HG03175 (cell line): ENCODE data around the gene GOLGA1.
"Not testable (repeated sequence)": the region's sequence is repeated elsewhere in the genome, so short reads cannot be mapped to it uniquely, and the experiment has no call there.

Source experiments
- ATAC-seq: cut with Tn5 transposase; IDR thresholded peaks from one replicate; pipeline ENCODE4 v1.9.1; 2021; ENCODE audit warnings: mild to moderate bottlenecking, moderate library complexity; ENCODE audit not compliant: unreplicated experiment

GOLGA1 gene

DNA sequence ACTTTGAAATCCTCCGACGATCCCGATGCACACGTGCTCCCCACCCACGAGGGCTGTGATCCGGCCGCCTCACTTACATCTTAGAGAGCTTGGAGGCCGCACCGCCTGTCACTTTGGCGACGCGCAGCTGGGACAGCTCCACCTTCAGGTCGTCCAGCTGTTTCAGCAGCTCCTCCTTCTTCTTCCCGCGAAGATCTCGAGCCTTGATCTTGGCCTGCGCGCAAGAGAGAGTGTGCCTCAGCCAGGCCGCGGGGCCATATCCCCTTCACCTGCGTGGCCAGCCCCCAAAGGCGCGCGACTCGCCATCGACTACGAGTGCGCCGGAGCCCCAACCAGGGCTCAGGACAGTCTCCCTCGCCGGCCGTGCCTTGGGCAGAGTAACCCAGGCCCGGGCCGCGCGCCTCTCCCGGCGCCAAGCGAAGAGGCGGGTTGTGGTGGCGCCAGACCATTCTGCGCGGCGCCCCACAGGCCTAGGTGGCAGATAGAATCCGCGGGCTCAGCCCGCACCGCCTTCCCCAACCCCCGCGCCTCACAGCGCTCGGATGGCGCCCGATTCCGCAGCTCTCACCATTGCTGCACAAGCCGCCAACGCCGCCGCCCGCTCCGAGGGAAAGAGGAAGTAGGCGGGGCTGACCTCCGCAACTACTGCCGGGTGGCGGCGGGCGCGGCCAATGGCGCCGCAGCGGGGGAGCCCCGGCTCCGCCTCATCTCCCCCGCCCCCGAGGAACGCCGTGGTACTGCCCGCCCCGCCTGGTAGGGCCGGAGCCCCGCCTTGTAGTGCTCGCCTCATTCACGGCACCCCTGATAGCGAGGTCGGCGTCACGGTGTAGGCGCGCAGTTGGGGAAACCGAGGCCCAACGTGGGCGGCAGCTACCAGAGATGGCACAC lies 79.3 kb downstream of the GOLGA1 start, which contains the start of the genes ARPC5L and RPL35:
Gene ARPC5L (plus strand): TSS at position 789 of the 888 bp plus-strand sequence. CDS start 7,161 bp downstream, outside the sequence.
Gene RPL35 (minus strand): TSS at position 616 of the 888 bp plus-strand sequence. CDS start 45 bp downstream, at position 571.
- ATAC-seq = peak; percentile 87

DNA sequence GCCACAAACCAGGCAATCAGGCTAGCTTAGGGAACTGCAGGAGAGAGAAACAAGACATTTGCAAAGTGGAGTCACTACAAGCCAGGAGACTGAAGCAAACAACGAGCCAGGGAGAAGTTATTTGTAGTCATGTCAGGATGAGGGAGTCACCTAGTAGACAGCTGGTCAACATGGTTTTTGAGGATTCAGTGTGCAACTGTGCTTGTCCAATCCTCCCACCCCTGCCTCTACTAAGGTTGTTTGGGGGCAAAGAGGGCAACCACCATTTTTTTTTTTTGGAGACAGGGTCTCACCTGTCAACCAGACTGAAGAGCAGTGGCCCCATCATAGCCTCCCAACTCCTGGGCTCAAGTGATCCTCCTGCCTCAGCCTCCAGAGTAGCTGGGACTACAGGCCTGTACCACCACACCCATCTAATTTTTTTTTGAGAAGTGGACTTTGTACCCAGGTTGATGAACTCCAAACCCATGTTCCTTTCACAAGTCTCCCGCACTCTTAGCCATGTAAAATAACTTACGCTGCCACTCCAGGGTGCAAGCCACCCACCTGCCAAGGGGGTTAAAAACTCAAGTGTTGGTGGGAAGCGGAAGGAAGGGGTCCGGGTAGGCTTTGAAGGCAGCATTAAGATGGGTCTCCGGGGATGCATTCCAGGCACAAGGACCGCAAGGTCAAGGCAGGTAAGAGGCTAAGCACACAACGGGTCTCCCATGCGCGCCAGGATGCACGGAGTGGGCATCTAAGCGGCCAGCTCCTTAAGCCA lies 80.1 kb downstream of the GOLGA1 start:
- no peak for ATAC-seq

DNA sequence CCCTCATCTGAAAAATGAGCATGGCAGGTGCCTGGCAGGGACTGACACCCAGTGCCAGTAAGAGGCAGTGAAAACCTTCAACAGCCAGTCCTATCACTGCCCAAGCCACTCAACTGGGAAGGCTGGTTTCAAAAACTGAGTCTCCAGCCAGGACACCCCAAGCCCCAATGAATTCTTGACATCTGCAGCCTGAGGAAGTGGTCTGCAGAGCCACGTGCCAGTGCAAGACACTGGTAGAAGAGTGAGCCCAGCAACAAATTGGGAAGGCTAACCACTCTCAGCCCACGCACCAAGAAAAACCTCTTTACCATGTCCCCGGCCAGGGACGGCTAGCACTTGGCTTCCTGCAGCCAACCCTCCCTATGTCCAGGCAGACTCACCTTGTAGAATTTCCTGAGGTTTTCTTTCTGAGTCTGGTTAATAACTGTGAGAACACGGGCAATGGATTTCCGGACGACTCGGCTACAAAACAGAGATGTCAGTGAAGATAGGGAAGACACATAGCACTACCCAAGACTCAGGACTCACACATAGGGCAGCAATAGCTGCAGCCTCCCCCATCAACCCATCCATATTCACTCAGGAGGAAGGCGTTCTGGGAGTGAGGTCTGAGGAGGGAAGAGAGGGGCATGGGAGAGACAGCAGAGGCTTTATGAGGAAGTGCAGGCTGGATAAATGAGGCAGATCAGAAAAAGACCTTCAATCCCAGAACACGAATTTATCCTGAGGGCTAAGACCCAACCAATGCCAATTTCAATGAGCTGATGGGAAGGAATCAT lies 80.9 kb downstream of the GOLGA1 start:
- ATAC-seq = no peak

DNA sequence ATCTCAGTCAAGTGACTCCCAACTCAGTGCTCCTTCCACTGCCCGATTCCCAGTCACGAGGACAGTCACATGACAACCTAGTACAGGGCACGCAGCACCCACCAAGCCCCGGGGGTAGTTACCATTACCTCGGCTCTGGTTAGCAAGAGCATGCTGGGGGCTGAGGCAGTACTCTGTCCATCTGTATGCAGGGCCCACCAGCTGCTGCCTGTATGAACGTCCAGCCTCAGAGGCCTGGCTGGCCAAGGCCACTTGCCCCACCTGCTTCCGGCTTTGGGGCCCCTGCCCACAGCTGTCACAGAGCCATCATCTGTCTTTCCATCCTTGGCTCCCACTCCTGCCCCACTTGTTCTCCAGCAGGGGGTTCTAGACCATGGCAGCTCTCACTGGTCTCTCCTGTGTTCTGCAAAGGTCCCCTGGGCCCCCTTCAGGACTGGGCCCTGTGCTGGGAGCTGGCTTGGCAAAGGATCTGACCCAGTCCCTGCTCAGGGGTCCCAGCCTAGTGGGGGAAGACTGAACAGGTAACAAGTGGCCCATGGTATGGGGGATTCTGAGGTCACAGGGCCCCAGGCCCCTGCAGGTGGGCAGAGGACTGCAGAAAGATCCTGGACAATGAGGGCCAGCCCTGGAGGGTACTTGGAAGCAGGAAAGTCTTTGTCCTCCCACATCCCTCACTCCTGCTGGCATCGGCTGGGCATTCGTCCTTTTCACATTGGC lies 82.4 kb downstream of the GOLGA1 start:
- no peak for ATAC-seq

DNA sequence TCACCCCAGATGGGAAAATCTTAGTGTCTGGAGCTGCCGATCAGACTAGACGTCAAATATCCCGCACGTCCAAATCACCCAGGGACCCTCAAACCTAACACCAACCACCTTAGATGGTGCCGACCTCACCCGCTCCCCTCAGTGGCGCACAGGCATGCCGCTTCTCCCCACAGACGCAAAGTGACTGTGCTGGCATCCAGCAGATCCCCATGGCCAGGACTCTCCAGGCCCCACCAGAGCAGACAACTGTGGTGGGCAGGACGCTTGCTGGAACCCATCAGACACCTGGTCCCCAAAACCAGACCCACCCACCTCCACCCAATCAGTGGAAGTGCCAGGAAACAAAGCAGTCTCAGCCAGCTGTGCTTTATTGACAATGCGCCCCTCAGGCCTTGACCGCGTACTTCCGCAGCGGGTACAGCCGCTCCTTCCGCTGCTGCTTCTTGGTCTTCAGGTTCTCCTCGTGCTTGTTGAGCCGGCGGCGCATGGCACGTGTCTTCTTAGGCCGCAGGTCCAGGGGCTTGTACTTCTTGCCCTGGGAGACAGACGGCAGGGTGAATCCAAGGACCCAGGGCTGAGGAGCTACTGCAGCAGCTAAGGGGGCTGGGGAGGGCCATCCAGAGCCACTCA lies 83.2 kb downstream of the GOLGA1 start:
- no peak for ATAC-seq

DNA sequence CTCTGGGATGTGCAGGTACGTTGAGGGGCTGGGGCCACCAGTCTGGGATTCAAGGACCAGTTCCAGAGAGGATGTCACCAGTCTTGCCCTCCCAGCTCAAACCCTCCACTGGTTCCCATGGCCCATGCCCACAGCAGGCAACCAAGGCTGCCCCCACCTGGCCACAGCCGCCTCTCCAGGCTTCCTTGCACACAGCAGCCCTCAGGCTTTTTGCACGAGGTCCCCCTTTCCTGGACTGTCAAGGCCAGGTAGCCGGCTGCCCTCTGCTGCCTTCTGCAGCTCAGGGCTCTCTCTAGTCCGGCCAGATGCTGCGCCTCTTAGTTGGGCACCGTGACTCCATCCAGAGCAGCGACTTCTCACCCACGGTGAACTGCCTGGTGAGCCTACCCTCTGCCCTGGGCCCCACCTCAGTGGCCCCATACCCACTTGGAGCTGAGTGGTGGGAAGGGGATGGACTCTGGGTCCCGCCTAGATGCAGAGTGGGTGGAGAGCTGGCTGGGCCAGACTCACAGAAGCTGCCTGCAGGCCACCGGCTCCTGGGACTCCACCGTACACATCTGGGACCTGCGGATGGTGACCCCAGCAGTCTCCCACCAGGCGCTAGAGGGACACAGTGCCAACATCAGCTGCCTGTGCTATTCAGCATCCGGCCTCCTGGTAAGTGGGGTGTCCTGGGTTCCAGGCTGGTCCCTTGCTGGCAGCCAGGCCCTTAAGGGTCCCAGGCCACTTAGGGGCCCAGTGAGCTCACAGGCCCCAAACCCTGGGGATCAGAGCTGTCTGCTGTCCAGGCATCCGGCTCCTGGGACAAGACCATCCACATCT lies 84.7 kb downstream of the GOLGA1 start:
- ATAC-seq = no peak

DNA sequence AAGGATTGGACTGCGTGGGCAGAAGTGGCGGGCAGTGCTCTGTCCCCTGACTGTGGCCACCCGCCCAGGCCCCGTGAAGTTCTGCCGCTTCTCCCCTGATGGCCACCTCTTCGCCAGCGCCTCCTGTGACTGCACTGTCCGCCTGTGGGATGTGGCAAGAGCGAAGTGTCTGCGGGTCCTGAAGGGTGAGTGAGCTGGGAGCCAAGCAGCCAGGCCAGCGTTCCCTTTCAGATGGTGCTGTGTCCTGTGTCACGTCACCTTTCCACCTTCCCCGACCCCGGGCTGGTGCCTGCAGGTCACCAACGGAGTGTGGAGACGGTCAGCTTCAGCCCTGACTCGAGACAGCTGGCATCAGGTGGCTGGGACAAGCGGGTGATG lies 85.3 kb downstream of the GOLGA1 start:
- ATAC-seq = no peak

DNA sequence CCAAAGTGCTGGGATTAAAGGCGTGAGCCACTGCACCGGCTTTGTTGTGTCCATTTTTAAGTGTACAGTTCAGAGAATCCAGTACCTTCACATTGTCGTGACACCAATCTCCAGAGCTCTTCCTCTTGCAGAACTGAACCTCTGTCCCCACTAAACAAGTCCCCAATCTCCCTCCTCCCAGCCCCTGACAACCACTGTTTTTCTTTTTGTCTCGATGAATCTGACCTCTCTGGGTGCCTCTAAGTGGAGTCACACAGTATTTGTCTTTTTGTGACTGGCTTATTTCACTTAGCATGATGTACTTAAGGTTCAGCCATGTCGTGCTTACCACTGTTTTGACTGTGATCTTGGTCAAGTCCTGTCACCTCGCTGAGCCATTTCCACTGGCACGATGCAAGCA lies 86.1 kb downstream of the GOLGA1 start:
- ATAC-seq = no peak

DNA sequence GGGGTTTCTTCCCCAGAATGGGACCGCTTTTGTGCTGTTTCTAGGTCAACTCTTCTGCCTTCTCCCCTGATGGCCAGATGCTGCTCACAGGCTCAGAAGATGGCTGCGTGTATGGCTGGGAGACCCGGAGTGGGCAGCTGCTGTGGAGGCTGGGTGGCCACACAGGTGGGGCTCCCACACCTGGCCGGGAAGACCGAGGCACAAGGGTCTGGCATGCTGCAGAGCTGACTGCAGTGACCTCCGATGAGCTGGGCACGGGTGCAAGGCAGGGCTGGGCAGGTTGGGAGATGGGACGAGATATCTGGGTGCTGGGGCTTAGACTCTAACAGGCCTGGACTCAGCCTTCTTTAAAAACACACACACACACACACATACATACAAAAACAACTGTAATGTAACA lies 86.7 kb downstream of the GOLGA1 start:
- no peak for ATAC-seq

DNA sequence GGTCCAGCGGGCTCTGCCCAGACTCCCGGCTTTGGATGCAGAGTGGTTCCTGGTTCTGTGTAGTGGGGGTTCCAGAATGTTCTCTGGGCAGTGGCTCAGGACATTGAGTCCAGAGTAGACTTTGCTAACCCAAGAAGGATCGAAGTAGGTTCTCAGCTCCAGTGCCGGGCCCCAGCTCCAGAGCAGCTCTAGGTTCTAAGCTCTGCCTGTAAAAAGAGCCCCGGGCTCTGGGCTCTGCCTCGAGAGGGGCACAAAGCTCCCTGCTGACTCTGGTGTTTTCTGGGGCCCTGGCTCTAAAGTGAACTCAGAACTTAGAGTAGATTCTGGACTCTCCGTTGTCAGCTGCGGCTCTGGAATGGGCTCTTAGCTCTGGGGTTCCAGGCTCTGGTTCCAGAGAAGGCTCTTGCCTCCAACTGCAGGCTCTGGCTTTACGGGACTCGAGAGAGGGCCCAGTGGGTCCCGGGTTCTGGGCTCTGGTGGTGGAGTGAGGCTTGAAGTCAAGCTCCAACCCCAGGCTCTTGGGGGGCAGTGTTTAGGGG lies 87.2 kb downstream of the GOLGA1 start:
- ATAC-seq = no peak

DNA sequence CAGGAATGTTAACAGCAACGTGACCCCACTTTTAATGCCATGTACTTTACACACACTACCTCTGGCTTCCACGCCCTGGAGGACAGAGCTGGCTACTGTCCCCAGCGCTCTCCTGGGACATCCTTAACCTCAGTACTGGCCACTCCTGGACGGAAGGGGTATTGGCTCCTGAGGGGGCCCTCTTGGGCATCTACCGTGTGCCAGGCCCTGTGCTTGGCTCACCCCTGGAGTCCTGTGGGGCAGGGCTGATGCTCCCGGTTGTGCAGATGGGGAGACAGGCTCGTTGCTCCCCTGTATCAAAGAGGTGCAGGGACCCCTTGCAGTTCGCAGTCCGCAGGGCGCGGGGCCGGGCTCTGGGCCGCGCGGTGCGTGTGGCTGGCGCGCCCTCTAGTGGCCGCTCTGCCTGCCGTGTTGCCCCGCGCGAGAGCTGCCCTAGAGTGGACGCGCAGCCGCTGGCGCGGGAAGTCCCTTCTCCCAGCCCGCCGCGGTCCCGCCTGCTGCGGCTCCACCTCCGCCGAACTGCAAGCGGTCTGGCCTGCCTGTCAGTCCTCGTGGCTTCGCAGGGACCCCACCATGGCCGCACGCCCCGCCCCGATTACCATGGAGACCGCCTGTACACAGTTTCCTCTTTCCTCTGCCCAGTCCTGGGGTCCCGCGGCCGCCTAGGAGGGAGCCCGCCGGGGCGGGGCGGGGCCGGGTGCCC lies 87.9 kb downstream of the GOLGA1 start, which contains the start of gene WDR38:
Gene WDR38 (plus strand): TSS at position 632 of the 703 bp plus-strand sequence. CDS start 72 bp downstream, outside the sequence.
- peak; percentile 66 for ATAC-seq

DNA sequence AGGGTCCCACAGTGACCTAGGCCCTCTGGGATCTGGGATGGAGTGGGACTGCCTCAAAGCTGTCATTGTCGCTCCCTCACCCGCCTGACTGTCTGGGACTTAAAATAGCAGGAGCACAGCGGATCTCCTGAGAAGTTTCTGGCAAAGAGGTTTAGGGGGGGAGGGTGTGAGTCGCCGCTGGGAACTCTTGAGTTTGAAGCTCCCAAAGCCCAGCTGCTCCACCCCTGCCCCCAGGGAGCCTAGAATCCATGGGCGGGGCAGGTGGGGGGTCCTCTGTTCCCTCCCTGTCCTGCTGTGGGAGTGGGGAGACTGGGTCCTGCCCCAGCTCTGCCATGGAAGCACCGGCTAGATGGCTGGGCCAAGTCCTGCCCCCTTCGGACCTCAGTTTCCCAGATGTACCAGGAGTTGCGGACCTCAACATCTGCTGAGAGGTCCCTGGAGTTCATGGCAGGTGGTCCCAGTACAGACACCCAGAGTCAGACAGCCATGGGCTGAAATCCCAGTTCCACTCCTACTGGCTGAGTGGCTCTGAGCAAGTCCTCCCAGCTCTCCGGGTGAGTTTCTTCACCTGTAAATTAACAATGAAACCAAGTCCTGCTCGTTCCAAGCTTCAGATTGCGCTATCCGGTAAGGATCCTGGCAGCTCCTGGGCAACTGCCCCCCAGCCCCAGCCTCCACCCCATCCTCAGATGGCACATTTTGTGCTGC lies 88.6 kb downstream of the GOLGA1 start:
- ATAC-seq = no peak

DNA sequence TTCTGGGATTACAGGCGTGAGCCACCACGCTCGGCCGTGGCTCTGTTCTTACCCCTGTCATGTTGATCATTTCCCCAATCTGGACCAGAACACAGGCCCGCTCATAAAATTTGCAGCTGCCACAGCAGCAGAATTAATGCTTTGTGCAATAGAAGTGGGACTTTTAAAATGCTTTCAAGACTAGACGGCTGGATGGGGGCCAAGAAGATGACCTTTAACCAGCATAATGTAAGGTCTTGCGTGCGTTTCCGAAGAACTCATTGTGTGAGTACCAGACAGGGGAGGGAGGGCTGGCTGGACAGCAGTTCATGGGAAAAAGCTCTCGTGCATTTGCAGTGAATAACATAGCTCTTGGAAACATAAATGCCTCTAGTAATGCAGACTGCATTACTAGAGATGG lies 91.1 kb downstream of the GOLGA1 start:
- no peak for ATAC-seq

DNA sequence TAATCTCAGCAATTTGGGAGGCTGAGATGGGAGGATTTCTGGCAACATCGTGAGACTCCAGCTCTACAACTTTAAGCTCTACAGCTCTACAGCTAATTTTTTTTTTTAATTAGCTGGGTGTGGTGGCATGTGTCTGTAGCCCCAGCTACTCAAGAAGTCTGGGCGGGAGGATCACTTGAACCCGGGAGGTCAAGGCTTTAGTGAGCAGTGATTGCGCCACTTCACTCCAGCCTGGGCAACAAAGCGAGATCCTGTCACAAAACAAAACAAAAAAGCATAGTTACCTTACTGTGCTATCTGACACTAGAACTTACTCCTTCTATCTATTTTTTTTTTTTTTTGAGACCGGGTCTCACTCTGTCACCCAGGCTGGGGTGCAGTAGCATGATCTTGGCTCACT lies 93.9 kb downstream of the GOLGA1 start:
- no peak for ATAC-seq

DNA sequence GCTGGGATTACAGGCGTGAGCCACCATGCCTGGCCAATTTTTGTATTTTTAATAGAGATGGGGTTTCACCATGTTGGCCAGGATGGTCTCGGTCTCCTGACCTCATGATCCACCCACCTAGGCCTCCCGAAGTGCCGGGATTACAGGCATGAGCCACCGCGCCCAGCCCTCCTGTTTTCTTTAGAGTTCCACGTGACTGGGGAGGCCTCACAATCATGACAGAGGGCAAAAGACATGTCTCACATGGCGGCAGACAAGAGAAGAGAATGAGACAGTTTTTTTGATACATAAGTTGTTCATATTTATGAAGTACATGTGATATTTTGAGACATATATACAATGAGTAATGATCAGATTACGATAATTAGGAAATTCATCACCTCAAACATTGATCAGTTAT lies 94.4 kb downstream of the GOLGA1 start:
- not testable (repeated sequence) for ATAC-seq

DNA sequence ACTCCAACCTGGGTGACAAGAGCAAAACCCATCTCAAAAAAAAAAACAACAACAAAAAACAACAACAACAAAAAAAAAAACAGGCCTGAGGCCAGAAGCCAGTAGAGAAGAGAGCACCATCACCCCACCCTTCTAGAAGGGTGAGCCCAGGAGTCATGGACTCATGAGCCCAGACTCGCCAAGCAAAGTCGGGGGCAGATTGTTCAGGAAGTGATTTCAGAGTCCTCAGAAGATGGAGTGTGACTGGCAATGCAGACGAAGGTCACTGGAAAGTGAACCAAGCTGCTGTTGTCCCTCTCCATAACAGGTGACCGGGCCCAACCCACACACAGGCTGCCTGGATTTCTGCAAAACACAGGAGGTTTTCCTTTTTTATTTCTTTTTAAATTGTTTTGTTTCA lies 96.6 kb downstream of the GOLGA1 start:
- no peak for ATAC-seq

DNA sequence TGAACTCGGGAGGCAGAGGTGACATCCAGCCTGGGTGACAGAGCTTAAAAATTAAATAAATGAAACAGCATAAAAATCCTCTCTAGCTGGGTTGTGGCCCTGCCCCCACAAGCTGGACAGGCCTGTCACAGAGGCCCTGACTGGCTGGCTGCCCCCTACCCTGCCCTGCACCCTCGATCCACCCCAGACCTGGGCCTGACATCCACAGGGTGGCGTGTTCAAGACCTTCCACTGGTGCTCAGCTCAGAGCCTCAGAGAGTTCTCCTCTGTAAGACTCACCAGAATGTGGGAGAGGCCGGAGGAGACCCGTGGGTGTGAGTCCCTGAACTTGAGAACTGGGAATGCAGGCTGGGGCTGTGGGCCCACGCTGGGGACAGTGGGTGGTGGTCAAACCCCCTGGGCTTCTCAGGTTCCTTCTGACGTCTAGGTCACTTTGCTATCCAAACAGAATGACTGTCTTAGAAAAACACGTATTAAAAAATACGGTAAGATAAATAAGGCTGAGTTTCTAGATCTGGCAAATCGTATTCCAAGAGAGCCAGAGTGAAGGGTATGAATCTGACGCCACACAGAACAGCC lies 97.3 kb downstream of the GOLGA1 start:
- ATAC-seq = no peak
